Tibial nerve (tissue), 4 donors: ENCODE results near the gene GLIPR1. TPM values are rescaled to one million over a fixed set of nuclear protein-coding genes. Genes with fewer than 3 reads are reported as not detected.
A peak's percentile ranks its signal among the peaks of the same experiment; 100 is the strongest.

ENCODE experiments used
- DNase-seq, 2 donors: peaks; one replicate each; pipeline ENCODE4 v3.0.0-alpha.2; 2019; ENCODE audit warnings: low spot score in 2 of 2
- H3K27ac ChIP-seq, 4 donors: fragments of 200-600 bp; sonication (generic) in 3 of 4; one replicate each; pipeline ENCODE4 v1.5.1; 2017 to 2019; ENCODE audit warnings: mild to moderate bottlenecking in 1 of 4
- H3K27me3 ChIP-seq, 2 donors: fragments of 200-600 bp; sonication (generic) in 1 of 2; one replicate each; pipeline versions ENCODE4 v1.5.1 to v1.6.0; 2017 to 2019
- H3K36me3 ChIP-seq, 3 donors: fragments of 200-600 bp; sonication (generic); one replicate each; pipeline ENCODE4 v1.5.1; 2018 to 2019
- H3K4me1 ChIP-seq, 4 donors: fragments of 200-600 bp; sonication (generic) in 3 of 4; one replicate each; pipeline ENCODE4 v1.5.1; 2017 to 2019
- H3K4me3 ChIP-seq, 4 donors: fragments of 200-600 bp; sonication (generic) in 3 of 4; one replicate each; pipeline ENCODE4 v1.5.1; 2017 to 2019; ENCODE audit warnings: mild to moderate bottlenecking in 1 of 4, moderate library complexity in 1 of 4
- H3K9me3 ChIP-seq, 4 donors: fragments of 200-600 bp; sonication (generic) in 3 of 4; one replicate each; pipeline ENCODE4 v1.5.1; 2017 to 2019
- CTCF ChIP-seq, 5 experiments: fragments of 200-600 bp in 3 of 5; fragments of 450-650 bp in 2 of 5; sonication (generic) in 3 of 5; IDR thresholded peaks; one replicate each; pipeline ENCODE4 v1.5.1; 2016 to 2019; ENCODE audit warnings: antibody characterized with exemption in 5 of 5, mild to moderate bottlenecking in 3 of 5, moderate library complexity in 2 of 5
- EP300 ChIP-seq, 2 donors: sonication (generic); formaldehyde crosslinking; IDR thresholded peaks; one replicate each; pipeline ENCODE4 v1.6.1; 2017; ENCODE audit warnings: antibody characterized with exemption in 2 of 2, mild to moderate bottlenecking in 1 of 2
- POLR2A ChIP-seq, 2 donors: fragments of 450-650 bp; IDR thresholded peaks; one replicate each; pipeline ENCODE4 v1.6.1; 2017; ENCODE audit warnings: antibody characterized with exemption in 2 of 2, mild to moderate bottlenecking in 2 of 2, moderate library complexity in 2 of 2
- WGBS, 2 donors: methylation state at CpG; one replicate each; pipeline ENCODE4 v1.1.5; 2018; 5-methylcytosine and 5-hydroxymethylcytosine counted together
- total RNA-seq, 4 donors: library from RNA; depleted of rRNA; stranded (reverse); fragments of >200 nt; gene quantifications; one replicate each; pipeline ENCODE4 v1.1.0, GENCODE V29; 2016

Gene GLIPR1
- total RNA-seq = 10 to 100 TPM in 1 of 4 donors, 1 to 10 TPM in 3; 4.7 to 12.3 (median 6.5) TPM

DNA sequence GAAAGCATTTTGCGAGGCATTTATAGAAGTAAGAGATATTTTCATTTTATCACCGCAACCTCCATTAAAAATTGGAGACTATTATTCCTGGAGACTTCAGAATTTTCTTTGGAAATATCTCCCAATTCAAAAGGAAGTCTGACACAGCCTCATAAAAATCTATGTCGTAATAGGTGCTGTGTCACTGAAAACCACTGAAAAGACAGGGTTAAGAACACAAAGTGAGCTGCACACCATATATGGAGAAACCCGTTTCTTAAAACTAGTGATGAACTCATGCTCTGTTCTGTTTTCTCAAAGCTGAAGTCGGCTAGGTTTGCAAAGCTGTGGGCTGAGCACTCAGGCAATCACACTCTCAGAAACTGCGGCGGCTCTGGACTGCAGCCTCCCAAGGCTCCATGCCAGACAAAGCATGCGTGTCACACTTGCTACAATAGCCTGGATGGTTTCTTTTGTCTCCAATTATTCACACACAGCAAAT is at the start of gene GLIPR1:
Gene GLIPR1 (plus strand): TSS at position 287 of the 481 bp plus-strand sequence. CDS start 126 bp downstream, at position 413.
- Histone ChIP-seq H3K36me3 (no peaks in the 10 kb centered on the region), H3K9me3 (no peaks in the 10 kb centered on the region), H3K4me1 (peaks cover 0 to 15% (median 5%) of the 10 kb centered on the region in 4 donors), H3K4me3 (peak within 1 kb of the TSS; percentile 30 to 48 (median 40)), H3K27ac (peak within 1 kb of the TSS; percentile 21 to 79 (median 72)), H3K27me3 (no peaks in the 10 kb centered on the region)
- WGBS, 2 donors = 6 to 10% methylated on average over 8 of the region's 8 CpGs
- TF ChIP-seq POLR2A (IDR thresholded peaks at IDR 0.05) (peak in 1 of 2 donors; percentile 23), EP300 (IDR thresholded peaks at IDR 0.05) (peak in 1 of 2 donors; percentile 79), CTCF (IDR thresholded peaks at IDR 0.05) (no peak)
- DNase-seq = peak; percentile 47 to 76

DNA sequence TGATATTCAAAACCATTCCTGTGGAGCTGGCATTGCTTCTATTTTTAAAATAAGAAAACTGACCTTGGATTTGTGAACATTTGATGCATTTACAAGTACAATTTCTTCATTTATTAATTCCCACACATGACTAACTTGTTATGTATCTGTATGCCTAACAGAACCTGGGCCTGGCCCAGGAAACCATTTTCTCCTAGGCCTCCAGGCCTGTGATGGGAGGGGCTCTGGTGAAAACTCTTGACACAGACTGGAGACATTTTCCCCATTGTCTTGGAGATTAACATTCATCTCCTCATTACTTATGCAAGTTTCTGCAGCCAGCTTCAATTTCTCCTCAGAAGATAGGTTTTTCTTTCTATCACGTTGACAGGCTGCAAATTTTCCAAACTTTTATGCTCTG is 47.6 kb upstream of the GLIPR1 start:
- no peak for DNase-seq
- no peak overlapping the region for H3K4me3 ChIP-seq
- H3K36me3 ChIP-seq = no peaks in the 10 kb centered on the region
- peaks cover 0 to 29% (median 7%) of the 10 kb centered on the region in 4 donors for H3K9me3 ChIP-seq
- TF ChIP-seq POLR2A (IDR thresholded peaks at IDR 0.05) = no peak
- TF ChIP-seq EP300 (IDR thresholded peaks at IDR 0.05) = no peak
- no peak for TF ChIP-seq CTCF (IDR thresholded peaks at IDR 0.05)
- H3K4me1 ChIP-seq = no peaks in the 10 kb centered on the region
- no peak overlapping the region for H3K27ac ChIP-seq
- H3K27me3 ChIP-seq = no peaks in the 10 kb centered on the region
- 41 to 69% methylated on average over 1 of the region's 1 CpG for WGBS, 2 donors

DNA sequence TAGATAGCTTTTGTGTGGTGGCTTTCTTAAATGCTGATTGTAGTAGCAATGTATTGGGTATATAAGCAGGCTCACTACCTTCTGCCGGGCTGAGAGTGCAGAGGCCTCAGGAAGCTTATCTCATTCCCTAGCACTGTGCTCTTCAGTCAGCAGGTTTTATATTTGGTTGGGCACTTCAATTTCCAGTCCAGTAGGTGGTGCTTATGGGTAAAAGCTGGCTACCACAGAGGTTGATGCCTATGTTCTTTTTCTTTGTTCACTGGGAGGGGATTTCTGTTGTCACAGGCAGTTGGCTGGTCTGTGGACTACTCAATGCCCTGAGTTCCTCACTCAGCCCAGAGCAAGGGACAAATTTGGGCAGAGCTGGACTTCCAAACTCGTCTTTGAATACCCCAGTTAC is 43.0 kb upstream of the GLIPR1 start:
- Histone ChIP-seq H3K27me3 (no peaks in the 10 kb centered on the region), H3K27ac (no peak overlapping the region), H3K4me3 (no peak overlapping the region), H3K9me3 (peaks cover 0 to 29% (median 7%) of the 10 kb centered on the region in 4 donors), H3K4me1 (no peaks in the 10 kb centered on the region), H3K36me3 (no peaks in the 10 kb centered on the region)
- TF ChIP-seq CTCF (IDR thresholded peaks at IDR 0.05) (peak in 1 of 5 experiments; percentile 14), POLR2A (IDR thresholded peaks at IDR 0.05) (no peak)
- DNase-seq = no peak
- 72 to 76% methylated on average over 2 of the region's 2 CpGs for WGBS, 2 donors

DNA sequence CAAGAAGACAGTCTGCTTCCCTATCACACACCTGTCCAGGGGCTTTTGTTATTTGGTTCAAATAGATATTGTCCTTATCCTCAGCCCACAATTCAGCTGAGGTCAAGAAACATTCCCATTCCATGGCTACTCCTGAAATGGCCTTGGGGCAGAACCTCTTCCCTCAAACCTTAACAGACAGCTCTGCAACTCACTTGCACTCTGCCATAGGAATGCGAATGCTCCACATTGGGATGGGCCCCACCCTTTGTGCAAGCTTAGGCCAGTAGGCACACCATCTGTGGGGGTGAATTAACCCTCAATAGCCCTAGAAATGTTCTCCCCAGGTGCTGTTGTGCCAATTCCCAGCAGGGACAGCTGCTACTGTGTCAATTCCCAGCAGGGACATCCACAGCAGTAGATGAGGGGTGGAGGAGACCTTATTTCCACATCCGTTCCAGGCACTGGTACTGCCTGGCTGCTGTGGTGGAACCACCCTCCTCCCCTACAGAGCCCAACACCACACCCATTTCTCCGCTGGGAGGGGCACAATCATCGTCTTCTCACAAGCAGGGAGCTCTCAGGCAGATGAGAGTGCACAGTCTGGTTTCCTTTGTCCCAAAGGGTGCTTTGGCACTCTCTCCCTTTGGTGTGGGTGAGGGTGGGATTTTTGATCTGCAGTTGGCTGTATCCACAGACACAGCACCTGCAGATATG is 42.3 kb upstream of the GLIPR1 start:
- 76 to 81% methylated on average over 3 to 4 of the region's 4 CpGs for WGBS, 2 donors
- Histone ChIP-seq H3K4me3 (no peak overlapping the region), H3K27ac (no peak overlapping the region), H3K27me3 (no peaks in the 10 kb centered on the region), H3K4me1 (no peaks in the 10 kb centered on the region), H3K9me3 (peaks cover 0 to 29% (median 7%) of the 10 kb centered on the region in 4 donors), H3K36me3 (no peaks in the 10 kb centered on the region)
- DNase-seq = no peak
- TF ChIP-seq CTCF (IDR thresholded peaks at IDR 0.05) (no peak), POLR2A (IDR thresholded peaks at IDR 0.05) (no peak), EP300 (IDR thresholded peaks at IDR 0.05) (no peak)

DNA sequence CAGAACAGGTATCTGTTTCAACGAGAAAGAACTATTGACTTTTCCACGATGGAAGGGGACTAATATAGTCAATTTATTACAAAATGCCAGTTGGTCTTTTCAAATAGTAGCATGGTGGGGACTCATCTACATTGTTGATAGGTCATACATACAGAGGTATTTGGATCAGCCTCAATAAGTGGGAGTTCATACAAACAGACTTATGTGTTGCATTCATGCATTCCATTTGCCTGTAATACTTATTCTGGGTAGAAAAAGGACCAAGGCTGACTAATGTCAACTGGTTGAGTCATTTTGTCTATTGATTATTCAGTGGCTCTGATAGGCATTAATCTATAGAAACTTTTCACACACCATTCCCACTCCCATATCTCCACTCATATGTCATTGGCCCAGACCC is 41.5 kb upstream of the GLIPR1 start:
- no peak for DNase-seq
- peaks cover 0 to 29% (median 7%) of the 10 kb centered on the region in 4 donors for H3K9me3 ChIP-seq
- no peaks in the 10 kb centered on the region for H3K27me3 ChIP-seq
- TF ChIP-seq POLR2A (IDR thresholded peaks at IDR 0.05) (no peak), CTCF (IDR thresholded peaks at IDR 0.05) (no peak), EP300 (IDR thresholded peaks at IDR 0.05) (no peak)
- 76 to 78% methylated on average over 2 of the region's 2 CpGs for WGBS, 2 donors
- H3K36me3 ChIP-seq = no peaks in the 10 kb centered on the region
- H3K4me1 ChIP-seq = no peaks in the 10 kb centered on the region
- no peak overlapping the region for H3K27ac ChIP-seq
- no peak overlapping the region for H3K4me3 ChIP-seq
